Erythroblast (primary cell): ENCODE measurements around the gene VARS1.

ENCODE experiments used
- GATA1 ChIP-seq: IDR thresholded peaks from 2 replicates; pipeline ENCODE4 v1.6.1; 2011; ENCODE audit warnings: low read depth, mild to moderate bottlenecking, control low read depth, low read length, moderate library complexity
- POLR2A ChIP-seq: IDR thresholded peaks from 2 replicates; pipeline ENCODE4 v1.6.1; 2011; ENCODE audit warnings: mild to moderate bottlenecking, low read length

GRCh38 chr6:31781244-31782125 lies 14.1 kb downstream of the VARS1 start:
- TF ChIP-seq POLR2A, result no peak
- no peak for TF ChIP-seq GATA1
